RWPE1 (cell line): ENCODE measurements around the gene NTNG2.

Experiments
- CTCF ChIA-PET: fragments of 350-600 bp; sonication (Branson Sonifier 250); formaldehyde crosslinking; extraction: SDS; loops from one replicate; lab custom pipeline; 2021; lab: Yijun Ruan, JAX
- POLR2A ChIA-PET: fragments of 400-600 bp; formaldehyde crosslinking; extraction: SDS; loops from one replicate; lab custom pipeline; 2020; ENCODE audit warnings: antibody characterized with exemption; ENCODE audit not compliant: low non-redundant PET; lab: Yijun Ruan, JAX
- DNase-seq: peaks from one replicate; pipeline ENCODE4 v3.0.0; 2012; ENCODE audit warnings: low spot score
- H3K27ac ChIP-seq: fragments of 450-650 bp; 2 replicates; pipeline ENCODE4 v1.5.1; 2017
- TF ChIP-seq, protein P1 (sequence below): fragments of 450-650 bp; conservative IDR thresholded peaks from 2 replicates; pipeline ENCODE4 v1.5.1; 2017; ENCODE audit warnings: low read depth, mild to moderate bottlenecking

The NTNG2 gene

DNA sequence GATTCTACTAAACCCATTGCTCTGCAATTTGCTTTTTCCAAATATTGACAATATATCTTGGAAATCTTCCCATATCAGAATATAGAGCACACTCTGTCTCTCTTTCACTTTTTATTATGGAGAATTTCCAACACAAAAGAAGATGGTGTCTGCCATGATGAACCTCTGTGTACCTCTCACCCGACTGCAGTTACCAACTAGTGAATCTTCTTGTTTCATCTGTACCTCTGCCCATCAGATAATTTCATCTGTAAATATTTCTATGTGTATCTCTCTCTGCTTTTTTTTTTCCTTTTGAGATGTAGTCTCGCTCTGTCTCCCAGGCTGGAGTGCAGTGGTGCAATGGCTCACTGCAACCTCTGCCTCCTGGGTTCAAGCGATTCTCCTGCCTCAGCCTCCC, 62.8 kb downstream of the NTNG2 start:
- TF ChIP-seq, protein P1, sequence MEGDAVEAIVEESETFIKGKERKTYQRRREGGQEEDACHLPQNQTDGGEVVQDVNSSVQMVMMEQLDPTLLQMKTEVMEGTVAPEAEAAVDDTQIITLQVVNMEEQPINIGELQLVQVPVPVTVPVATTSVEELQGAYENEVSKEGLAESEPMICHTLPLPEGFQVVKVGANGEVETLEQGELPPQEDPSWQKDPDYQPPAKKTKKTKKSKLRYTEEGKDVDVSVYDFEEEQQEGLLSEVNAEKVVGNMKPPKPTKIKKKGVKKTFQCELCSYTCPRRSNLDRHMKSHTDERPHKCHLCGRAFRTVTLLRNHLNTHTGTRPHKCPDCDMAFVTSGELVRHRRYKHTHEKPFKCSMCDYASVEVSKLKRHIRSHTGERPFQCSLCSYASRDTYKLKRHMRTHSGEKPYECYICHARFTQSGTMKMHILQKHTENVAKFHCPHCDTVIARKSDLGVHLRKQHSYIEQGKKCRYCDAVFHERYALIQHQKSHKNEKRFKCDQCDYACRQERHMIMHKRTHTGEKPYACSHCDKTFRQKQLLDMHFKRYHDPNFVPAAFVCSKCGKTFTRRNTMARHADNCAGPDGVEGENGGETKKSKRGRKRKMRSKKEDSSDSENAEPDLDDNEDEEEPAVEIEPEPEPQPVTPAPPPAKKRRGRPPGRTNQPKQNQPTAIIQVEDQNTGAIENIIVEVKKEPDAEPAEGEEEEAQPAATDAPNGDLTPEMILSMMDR: no peak
- ChIA-PET POLR2A (no interaction called here), CTCF (no interaction called here)
- DNase-seq: no peak
- no peak overlapping the region for H3K27ac ChIP-seq

DNA sequence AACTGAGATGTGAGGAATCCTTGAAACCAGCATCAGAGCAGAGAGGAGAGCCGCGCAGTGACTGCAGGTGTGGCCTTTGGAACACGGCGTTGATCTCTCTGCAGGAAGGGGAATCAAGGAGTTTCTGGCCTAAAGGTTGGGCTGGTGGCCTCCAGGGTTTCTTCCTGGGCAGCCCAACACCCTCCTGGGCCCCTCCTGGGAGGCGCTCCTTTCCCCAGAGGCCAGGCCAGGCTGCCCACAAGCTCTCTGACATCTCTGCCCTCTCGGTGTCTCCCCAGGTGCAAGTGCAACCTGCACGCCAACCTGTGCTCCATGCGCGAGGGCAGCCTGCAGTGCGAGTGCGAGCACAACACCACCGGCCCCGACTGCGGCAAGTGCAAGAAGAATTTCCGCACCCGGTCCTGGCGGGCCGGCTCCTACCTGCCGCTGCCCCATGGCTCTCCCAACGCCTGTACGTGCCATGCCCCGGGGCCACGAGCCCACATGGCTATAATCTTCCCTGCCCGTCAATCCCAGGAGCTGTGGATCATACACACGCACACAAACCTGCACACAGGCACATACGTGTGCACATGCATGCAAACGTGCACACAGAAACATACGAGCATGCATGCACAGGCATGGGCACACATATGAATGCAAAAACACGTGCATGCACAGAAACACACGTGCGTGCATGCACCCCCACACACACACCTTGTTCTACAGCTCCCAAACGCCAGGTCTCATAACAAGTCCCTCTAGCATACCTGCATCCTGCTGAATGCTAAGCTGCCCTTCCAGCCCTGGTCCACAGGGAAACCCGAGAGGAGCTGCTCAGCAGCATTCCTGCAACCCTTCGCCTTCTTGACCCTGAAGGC, 64.9 kb downstream of the NTNG2 start:
- ChIA-PET POLR2A (no interaction called here), CTCF (interaction anchor here (1.6 kb wide), 1 partner anchor 10 kb away, joined by 6 read pairs; no protein-coding TSS in a partner anchor)
- no peak for DNase-seq
- TF ChIP-seq, protein P1: no peak
- no peak overlapping the region for H3K27ac ChIP-seq

DNA sequence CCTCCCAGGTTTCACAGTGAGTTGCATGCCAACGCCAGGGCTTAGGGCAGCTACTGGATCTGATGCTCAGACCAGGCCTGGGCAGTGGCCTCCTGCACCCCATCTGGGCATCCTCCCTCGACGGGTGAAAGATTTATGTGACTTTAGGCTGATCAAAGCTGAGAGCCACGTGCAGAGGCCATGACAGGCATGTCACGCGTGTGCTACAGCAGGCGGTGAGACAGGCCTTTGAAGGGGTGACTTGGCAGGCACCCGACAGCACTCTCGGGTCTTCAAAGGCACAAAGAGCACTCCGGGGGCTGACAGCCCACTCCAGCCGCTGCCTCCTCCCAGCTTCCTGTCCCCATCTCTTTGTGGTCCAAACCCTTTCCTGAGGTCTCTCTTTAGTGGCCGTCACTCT, 66.2 kb downstream of the NTNG2 start:
- CTCF ChIA-PET: interaction anchor here (1.6 kb wide), 1 partner anchor 8 kb away, joined by 6 read pairs; no protein-coding TSS in a partner anchor
- TF ChIP-seq, protein P1: no peak
- POLR2A ChIA-PET: no interaction called here

DNA sequence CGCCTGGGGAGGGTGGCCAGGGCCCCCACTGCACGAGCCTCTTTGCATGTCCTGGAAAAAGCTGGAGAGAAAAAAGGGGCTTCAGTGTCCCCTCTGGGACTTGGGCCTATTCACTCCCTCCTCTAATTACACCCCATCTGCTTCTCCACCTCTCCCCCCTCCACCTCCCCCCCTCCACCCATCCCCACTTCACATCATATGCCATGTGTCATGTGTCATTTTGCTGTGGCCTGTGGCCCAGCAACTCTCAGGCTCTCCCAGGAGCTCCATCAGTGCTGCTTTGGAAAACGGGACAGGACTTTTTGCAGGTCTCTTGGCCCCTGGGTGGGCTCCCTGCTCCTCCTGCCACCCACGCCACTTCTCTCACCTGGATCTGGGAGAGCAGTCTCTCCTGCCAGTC, 68.7 kb downstream of the NTNG2 start:
- DNase-seq: no peak
- CTCF ChIA-PET: interaction anchor here (0.7 to 1.7 kb wide), 5 partner anchors 12 to 331 kb away, joined by 3 to 4 read pairs (median 3); no protein-coding TSS in a partner anchor
- POLR2A ChIA-PET: no interaction called here
- TF ChIP-seq, protein P1: no peak
- no peak overlapping the region for H3K27ac ChIP-seq

More for the DNA sequence above, 66.2 kb downstream of the NTNG2 start:
- no peak for DNase-seq
- no peak overlapping the region for H3K27ac ChIP-seq

DNA sequence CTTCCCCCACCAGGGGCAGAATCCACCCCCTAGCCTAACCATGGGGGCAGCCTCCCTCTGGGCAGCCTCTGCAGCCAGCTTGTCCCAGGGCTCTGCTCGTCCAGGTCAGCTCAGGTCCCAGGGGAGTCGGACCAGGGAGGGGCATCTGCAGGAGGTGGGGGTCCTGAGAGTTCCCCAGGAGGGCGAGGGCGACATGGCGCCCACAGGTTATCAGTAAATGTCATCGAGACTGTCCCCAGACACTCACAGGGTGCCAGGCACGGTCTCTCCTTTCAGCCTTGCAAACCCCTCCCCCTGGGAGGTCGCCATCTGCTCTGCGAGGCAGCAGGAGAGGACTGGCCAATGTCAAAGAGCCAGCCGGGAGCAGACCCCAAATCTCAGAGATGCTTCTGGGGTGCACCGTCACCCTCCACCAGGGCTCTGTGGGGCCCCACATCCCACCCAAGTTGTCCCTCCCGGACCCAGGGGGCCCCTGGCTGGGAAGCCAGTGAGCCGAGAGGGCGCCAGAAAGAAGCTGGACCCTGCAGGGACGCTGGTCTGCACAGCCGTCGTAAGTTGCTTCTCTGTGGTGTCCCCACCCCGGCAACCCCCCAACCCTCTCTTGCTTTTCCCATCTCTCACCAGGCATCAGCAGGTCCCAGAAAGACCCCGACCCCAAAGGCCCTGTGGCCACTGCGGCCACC, 69.3 kb downstream of the NTNG2 start:
- CTCF ChIA-PET: interaction anchor here (0.6 to 1.7 kb wide), 5 partner anchors 13 to 378 kb away, joined by 3 to 4 read pairs (median 3); no protein-coding TSS in a partner anchor
- no peak for DNase-seq
- H3K27ac ChIP-seq: no peak overlapping the region
- POLR2A ChIA-PET: no interaction called here
- TF ChIP-seq, protein P1: no peak

DNA sequence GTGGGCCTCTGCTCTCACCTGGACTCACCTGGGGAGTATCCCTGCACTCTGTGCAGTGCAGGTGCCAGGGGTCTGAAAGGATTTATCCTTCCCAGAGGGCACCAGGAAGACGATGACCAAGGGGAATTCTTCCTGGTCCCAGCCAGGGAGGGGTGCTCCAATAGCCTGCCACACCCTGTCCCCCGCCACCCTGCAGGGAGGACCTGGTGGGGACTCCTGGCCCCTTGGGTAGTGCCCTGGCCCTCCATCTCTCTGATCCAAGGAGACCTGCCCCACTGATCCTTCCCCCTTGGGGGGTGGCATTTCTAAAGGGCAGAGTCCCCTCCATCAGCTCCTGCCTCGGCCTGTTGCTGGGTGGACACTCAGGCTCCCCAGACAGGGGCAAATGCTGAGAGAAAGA, 70.7 kb downstream of the NTNG2 start:
- H3K27ac ChIP-seq: no peak overlapping the region
- DNase-seq: no peak
- TF ChIP-seq, protein P1: no peak
- ChIA-PET CTCF (interaction anchor here (0.6 to 2.2 kb wide), 3 partner anchors 50 to 201 kb away, joined by 3 to 5 read pairs (median 3); no protein-coding TSS in a partner anchor), POLR2A (no interaction called here)
